H7 (cell line): ENCODE data around the gene KCNH1. TPM values are rescaled to one million over a fixed set of nuclear protein-coding genes. Genes with fewer than 3 reads are reported as not detected.

Source experiments
- DNase-seq: peaks from one replicate; pipeline ENCODE4 v3.0.0; 2012
- H3K27me3 ChIP-seq: 2 replicates; pipeline ENCODE4 v1.6.0; 2011; ENCODE audit warnings: mild to moderate bottlenecking, low read length; ENCODE audit not compliant: control insufficient read depth, insufficient read depth
- H3K36me3 ChIP-seq: replicated peaks from 2 replicates; pipeline ENCODE4 v1.5.1; 2011; ENCODE audit warnings: low read length; ENCODE audit not compliant: control insufficient read depth, insufficient read depth
- H3K4me3 ChIP-seq: 2 replicates; pipeline ENCODE4 v1.5.1; 2011; ENCODE audit warnings: low read depth, mild to moderate bottlenecking, control low read depth, low read length, moderate library complexity; ENCODE audit not compliant: insufficient read depth
- total RNA-seq: library from RNA; depleted of rRNA; stranded (reverse); fragments of >200 nt; shearing (Covaris generic); gene quantifications from 2 replicates; pipeline ENCODE4 v1.2.3, GENCODE V29; 2014

KCNH1 gene
- total RNA-seq, 1 experiment from 2014 or later: 0.07 TPM

GRCh38 chr1:210728437-210729149 is 405.4 kb downstream of the KCNH1 start:
- H3K27me3 ChIP-seq: no peaks in the 10 kb centered on the region; the same call in 1 of the 2 replicates
- H3K36me3 ChIP-seq: no peaks in the 10 kb centered on the region
- DNase-seq: no peak
- H3K4me3 ChIP-seq: no peak overlapping the region

- DNase-seq: no peak
- no peaks in the 10 kb centered on the region; the same call in 1 of the 2 replicates for H3K27me3 ChIP-seq
- H3K4me3 ChIP-seq: no peak overlapping the region
- H3K36me3 ChIP-seq: no peaks in the 10 kb centered on the region
Observed at GRCh38 chr1:210727709-210728108, 406.2 kb downstream of the KCNH1 start.

- no peak overlapping the region for H3K4me3 ChIP-seq
- no peak for DNase-seq
- no peaks in the 10 kb centered on the region; the same call in 1 of the 2 replicates for H3K27me3 ChIP-seq
- no peaks in the 10 kb centered on the region for H3K36me3 ChIP-seq
Observed at GRCh38 chr1:210726621-210727020, 407.3 kb downstream of the KCNH1 start.

- DNase-seq: no peak
- Histone ChIP-seq H3K27me3 (no peaks in the 10 kb centered on the region; the same call in 1 of the 2 replicates), H3K36me3 (no peaks in the 10 kb centered on the region), H3K4me3 (no peak overlapping the region)
Observed at GRCh38 chr1:210724768-210725167, 409.2 kb downstream of the KCNH1 start.

GRCh38 chr1:210723646-210724045 is 410.3 kb downstream of the KCNH1 start:
- Histone ChIP-seq H3K27me3 (no peaks in the 10 kb centered on the region; the same call in 1 of the 2 replicates), H3K36me3 (no peaks in the 10 kb centered on the region), H3K4me3 (no peak overlapping the region)
- DNase-seq: no peak

- no peak for DNase-seq
- Histone ChIP-seq H3K4me3 (no peak overlapping the region), H3K36me3 (no peaks in the 10 kb centered on the region)
Observed at GRCh38 chr1:210722410-210723081, 411.4 kb downstream of the KCNH1 start.

GRCh38 chr1:210715072-210715471 is 418.9 kb downstream of the KCNH1 start:
- Histone ChIP-seq H3K4me3 (no peak overlapping the region), H3K36me3 (no peaks in the 10 kb centered on the region), H3K27me3 (no peaks in the 10 kb centered on the region)
- DNase-seq: no peak

More at GRCh38 chr1:210722410-210723081, 411.4 kb downstream of the KCNH1 start:
- no peaks in the 10 kb centered on the region; the same call in 1 of the 2 replicates for H3K27me3 ChIP-seq

GRCh38 chr1:210711825-210712612 is 421.9 kb downstream of the KCNH1 start:
- H3K36me3 ChIP-seq: no peaks in the 10 kb centered on the region
- H3K27me3 ChIP-seq: no peaks in the 10 kb centered on the region
- no peak overlapping the region for H3K4me3 ChIP-seq
- no peak for DNase-seq

- H3K4me3 ChIP-seq: no peak overlapping the region
- H3K27me3 ChIP-seq: no peaks in the 10 kb centered on the region
- no peak for DNase-seq
- no peaks in the 10 kb centered on the region for H3K36me3 ChIP-seq
Observed at GRCh38 chr1:210709701-210710100, 424.2 kb downstream of the KCNH1 start.

GRCh38 chr1:210707300-210708240 is 426.4 kb downstream of the KCNH1 start:
- no peak for DNase-seq
- Histone ChIP-seq H3K4me3 (no peak overlapping the region), H3K36me3 (no peaks in the 10 kb centered on the region), H3K27me3 (no peaks in the 10 kb centered on the region)

- H3K36me3 ChIP-seq: no peaks in the 10 kb centered on the region
- H3K27me3 ChIP-seq: no peaks in the 10 kb centered on the region
- no peak for DNase-seq
- H3K4me3 ChIP-seq: no peak overlapping the region
Observed at GRCh38 chr1:210706246-210706645, 427.7 kb downstream of the KCNH1 start.

- DNase-seq: no peak
- no peaks in the 10 kb centered on the region for H3K27me3 ChIP-seq
- no peak overlapping the region for H3K4me3 ChIP-seq
- H3K36me3 ChIP-seq: no peaks in the 10 kb centered on the region
Observed at GRCh38 chr1:210705086-210705485, 428.9 kb downstream of the KCNH1 start.

- DNase-seq: no peak
- H3K4me3 ChIP-seq: no peak overlapping the region
- H3K27me3 ChIP-seq: no peaks in the 10 kb centered on the region
Observed at GRCh38 chr1:210703593-210703992, 430.4 kb downstream of the KCNH1 start.

GRCh38 chr1:210702506-210702905 is 431.4 kb downstream of the KCNH1 start:
- H3K36me3 ChIP-seq: no peaks in the 10 kb centered on the region
- peak; percentile 35 for DNase-seq
- H3K4me3 ChIP-seq: no peak overlapping the region
- no peaks in the 10 kb centered on the region for H3K27me3 ChIP-seq

More at GRCh38 chr1:210703593-210703992, 430.4 kb downstream of the KCNH1 start:
- H3K36me3 ChIP-seq: no peaks in the 10 kb centered on the region
